ENCODE results near the gene ATXN7L3B. TPM values are rescaled to one million over a fixed set of nuclear protein-coding genes. Genes with fewer than 3 reads are reported as not detected.

Gene ATXN7L3B
- total and polyA plus RNA-seq, 2 experiments from 2014 or later = 14.0 to 40.8 TPM

- TF ChIP-seq REST (IDR thresholded peaks at IDR 0.05; ENCODE audit: unreplicated experiment) = no peak
These were observed 43.8 kb downstream of the ATXN7L3B start (continued) for GRCh38 chr12:74581439-74581838.

GRCh38 chr12:74584483-74585062 lies 46.9 kb downstream of the ATXN7L3B start:
- DNase-seq (ENCODE audit: low spot score) (no peak), ATAC-seq (no peak)
- no peaks in the 10 kb centered on the region for H3K27me3 ChIP-seq (ENCODE audit: insufficient read depth)
- no peaks in the 10 kb centered on the region for H3K36me3 ChIP-seq (ENCODE audit: insufficient read depth)
- no peaks in the 10 kb centered on the region for H3K9me2 ChIP-seq (ENCODE audit: insufficient read depth)
- no peaks in the 10 kb centered on the region for H4K20me1 ChIP-seq (replicated peaks; ENCODE audit: insufficient read depth)
- no peak overlapping the region for H3K27ac ChIP-seq (ENCODE audit: low read depth)
- no peaks in the 10 kb centered on the region for H3K79me2 ChIP-seq (replicated peaks; ENCODE audit: insufficient read depth)
- no peaks in the 10 kb centered on the region for H3K36me3 Mint-ChIP-seq (ENCODE audit: low read depth)
- H3K4me1 Mint-ChIP-seq = peaks cover 13% of the 10 kb centered on the region
- H3K4me1 ChIP-seq (ENCODE audit: insufficient read depth) = peaks cover 10% of the 10 kb centered on the region
- H3K27me3 Mint-ChIP-seq (ENCODE audit: insufficient read depth, low read depth, poor library complexity) = peaks cover 3% of the 10 kb centered on the region
- H3K4me2 ChIP-seq = no peak overlapping the region
- H3K9me3 Mint-ChIP-seq = no peaks in the 10 kb centered on the region
- H3F3A ChIP-seq (replicated peaks; ENCODE audit: low read depth) = no peaks in the 10 kb centered on the region
- no peak overlapping the region for H3K4me3 Mint-ChIP-seq
- H2AFZ ChIP-seq = no peak overlapping the region
- H3K4me3 ChIP-seq = no peak overlapping the region
- H3K27ac Mint-ChIP-seq = no peak overlapping the region
- no peak for TF ChIP-seq ZNF114 (CRISPR knock-in tag; IDR thresholded peaks at IDR 0.05)
- TF ChIP-seq ZNF462 (CRISPR knock-in tag; IDR thresholded peaks at IDR 0.05) = no peak
- no peak for TF ChIP-seq EZH2 (IDR thresholded peaks at IDR 0.05; ENCODE audit: low read depth, unreplicated experiment)
- no peak for TF ChIP-seq REST (IDR thresholded peaks at IDR 0.05; ENCODE audit: unreplicated experiment)
- no peak for TF ChIP-seq ETS1 (IDR thresholded peaks at IDR 0.05)
- TF ChIP-seq POLR2AphosphoS5 (IDR thresholded peaks at IDR 0.05; ENCODE audit: low read depth) = no peak
- TF ChIP-seq CTCF (conservative IDR thresholded peaks at IDR 0.05; ENCODE audit: low read depth in 2 of 2) = no peak

Data from GM23338 (cell line).